K562 (cell line): ENCODE measurements around the gene AFF3. TPM values are rescaled to one million over a fixed set of nuclear protein-coding genes. Genes with fewer than 3 reads are reported as not detected.

Experiments
- ATAC-seq: fragments of 200-7000 bp; cut with Tn5 transposase; 3 replicates; pipeline ENCODE4 v1.9.1; 2020; ENCODE audit warnings: moderate library complexity
- BruUV-seq: library from RNA; stranded (reverse); fragments of 400-500 nt; replicated peaks from 2 replicates; lab custom pipeline; 2021; lab: Mats Ljungman, UMichigan
- CTCF ChIA-PET: fragments of 300-600 bp; formaldehyde crosslinking; extraction: SDS; loops from one replicate; lab custom pipeline; 2021; ENCODE audit warnings: low intra/inter-chr PET ratio; lab: Yijun Ruan, JAX
- POLR2A ChIA-PET: fragments of 300-600, 350-650 bp; sonication (Branson Sonifier 250); formaldehyde crosslinking; extraction: SDS; loops from one replicate; lab custom pipeline; 2021; ENCODE audit warnings: antibody characterized with exemption, inconsistent platforms; lab: Yijun Ruan, JAX
- DNase-seq, 4 experiments: peaks; one replicate each; pipeline versions ENCODE4 v3.0.0 to v3.0.0-alpha.2; 2011 to 2018; ENCODE audit warnings: low spot score in 3 of 4, mixed read lengths in 3 of 4; ENCODE audit errors: extremely low read depth in 1 of 4
- FAIRE-seq: peaks from 2 replicates; lab custom pipeline; 2011; peaks lifted over from hg19 to GRCh38; lab: Jason Lieb, UNC
- H2AFZ ChIP-seq: 2 replicates; pipeline ENCODE4 v1.6.0; 2011; ENCODE audit warnings: low read depth, low read length, control low read depth, inconsistent platforms
- H3K27ac ChIP-seq: fragments of 200-600 bp; 3 replicates; pipeline ENCODE4 v1.8.0; 2011; ENCODE audit warnings: low read depth, mild to moderate bottlenecking, control low read depth, inconsistent platforms, low read length, moderate library complexity, mixed read lengths; ENCODE audit errors: extremely low read depth
- H3K27me3 ChIP-seq, 2 experiments: fragments of 300-600 bp in 1 of 2; 2 replicates in 1 of 2; 3 replicates in 1 of 2; pipeline versions ENCODE4 v1.6.0 to v1.8.0; 2011; ENCODE audit warnings: inconsistent platforms in 2 of 2, low read length in 2 of 2, mild to moderate bottlenecking in 1 of 2, mixed read lengths in 1 of 2, moderate library complexity in 1 of 2; ENCODE audit not compliant: control insufficient read depth in 2 of 2, insufficient read depth in 2 of 2
- H3K36me3 ChIP-seq: fragments of 300-600 bp; 3 replicates; pipeline ENCODE4 v1.8.0; 2011; ENCODE audit warnings: mild to moderate bottlenecking, low read length, inconsistent platforms; ENCODE audit not compliant: control insufficient read depth, insufficient read depth
- H3K4me1 ChIP-seq, 2 experiments: fragments of 200-600 bp in 1 of 2; replicated peaks in 1 of 2; 2 replicates in 1 of 2; 3 replicates in 1 of 2; pipeline versions ENCODE4 v1.5.1 to v1.8.0; 2011; ENCODE audit warnings: inconsistent platforms in 2 of 2, low read length in 2 of 2, mild to moderate bottlenecking in 1 of 2, mixed read lengths in 1 of 2, moderate library complexity in 1 of 2; ENCODE audit not compliant: control insufficient read depth in 2 of 2, insufficient read depth in 2 of 2
- H3K4me2 ChIP-seq: 2 replicates; pipeline ENCODE4 v1.6.1; 2011; ENCODE audit warnings: low read length, control low read depth, inconsistent platforms, mixed read lengths; ENCODE audit not compliant: insufficient read depth
- H3K4me3 ChIP-seq: fragments of 200-600 bp; sonication (generic), shearing (Covaris generic); 2 replicates; pipeline ENCODE4 v1.5.1; 2016; ENCODE audit warnings: control low read depth, inconsistent platforms
- H3K79me2 ChIP-seq: fragments of 200-600 bp; 3 replicates; pipeline ENCODE4 v1.8.0; 2011; ENCODE audit warnings: low read length, inconsistent platforms; ENCODE audit not compliant: control insufficient read depth, insufficient read depth
- H3K9ac ChIP-seq, 2 experiments: 2 replicates each; pipeline versions ENCODE4 v1.6.0 to v1.6.1; 2011; ENCODE audit warnings: low read depth in 2 of 2, low read length in 2 of 2, control low read depth in 1 of 2, inconsistent platforms in 1 of 2, mild to moderate bottlenecking in 1 of 2, mixed read lengths in 1 of 2; ENCODE audit not compliant: insufficient read depth in 1 of 2
- H3K9me1 ChIP-seq: one replicate; pipeline ENCODE4 v1.6.0; 2011; ENCODE audit warnings: inconsistent platforms, mild to moderate bottlenecking, low read length, moderate library complexity; ENCODE audit not compliant: control insufficient read depth, insufficient read depth
- H3K9me3 ChIP-seq: replicated peaks from 2 replicates; pipeline ENCODE4 v1.5.1; 2011; ENCODE audit warnings: low read depth, low read length, inconsistent platforms; ENCODE audit not compliant: control insufficient read depth, insufficient read depth
- H4K20me1 ChIP-seq: replicated peaks from 2 replicates; pipeline ENCODE4 v1.6.1; 2011; ENCODE audit warnings: low read length, inconsistent platforms, mixed read lengths; ENCODE audit not compliant: control insufficient read depth, insufficient read depth
- EGR1 ChIP-seq: fragments of 450-650 bp; conservative IDR thresholded peaks from 2 replicates; pipeline ENCODE4 v1.6.1; 2017; ENCODE audit warnings: mild to moderate bottlenecking
- RUNX1 ChIP-seq: sonication (generic); IDR thresholded peaks from 2 replicates; pipeline ENCODE4 v1.6.1; 2016; ENCODE audit warnings: antibody characterized with exemption, low read depth
- TAF7 ChIP-seq: fragments of 450-650 bp; IDR thresholded peaks from 2 replicates; pipeline ENCODE4 v1.6.1; 2016; ENCODE audit warnings: missing genetic modification characterization, missing compliant biosample characterization
- TBL1XR1 ChIP-seq, 2 experiments: IDR thresholded peaks; 2 replicates each; pipeline ENCODE4 v1.6.1; 2012; ENCODE audit warnings: improper control_type of control experiment in 2 of 2, low read length in 2 of 2, mild to moderate bottlenecking in 1 of 2
- TEAD1 ChIP-seq, 2 experiments: fragments of 450-650 bp in 1 of 2; sonication (generic) in 1 of 2; formaldehyde crosslinking; IDR thresholded peaks; 2 replicates each; pipeline versions ENCODE4 v1.4.0 to v1.8.0; 2020 to 2022; ENCODE audit warnings: mild to moderate bottlenecking in 2 of 2, missing genetic modification reagents in 1 of 2
- ZC3H11A ChIP-seq: IDR thresholded peaks from 2 replicates; pipeline ENCODE4 v1.6.1; 2012; ENCODE audit warnings: low read depth, low read length, improper control_type of control experiment
- ZNF324 ChIP-seq: fragments of 250-450 bp; sonication (Bioruptor Pico); IDR thresholded peaks from 2 replicates; pipeline ENCODE4 v1.4.0; 2020; ENCODE audit warnings: mild to moderate bottlenecking
- WGBS: fragments of 100-300 bp; shearing (Covaris generic); methylation state at CpG from one replicate; pipeline ENCODE4 v1.1.6; 2016; ENCODE audit warnings: low coverage, mixed read lengths; ENCODE audit not compliant: insufficient coverage; ENCODE audit errors: missing lambda C conversion rate; 5-methylcytosine and 5-hydroxymethylcytosine counted together
- in situ Hi-C: fragments of 300-500 bp; cut with MboI; formaldehyde crosslinking; loops from 4 replicates; pipeline ENCODE4 v1.15.0; 2018; ENCODE audit warnings: inconsistent platforms, mixed read lengths
- intact Hi-C: fragments of 100-400 bp; cut with micrococcal nuclease; formaldehyde crosslinking; loops from 2 replicates; pipeline ENCODE4 v1.14.2; 2022
- polyA plus RNA-seq, 8 experiments: library from polyadenylated mRNA; depleted of rRNA in 4 of 8; stranded (reverse) in 5 of 8; unstranded in 3 of 8; fragments of >200 nt; fragmentation: Nextera tagmentation in 2 of 8; fragmentation: Illumina TruSeq in 1 of 8; extraction: Ambion mirVana in 2 of 8; extraction: Trizol in 1 of 8; gene quantifications; 2 replicates each; pipeline versions ENCODE4 v1.2.1 to v1.2.3, GENCODE V29; 2011 to 2014; ENCODE audit warnings: inconsistent platforms in 1 of 8, missing spikeins in 1 of 8
- total RNA-seq, 7 experiments: library from RNA; depleted of rRNA in 6 of 7; stranded (reverse); fragments of >200 nt in 6 of 7; fragmentation: Illumina TruSeq in 2 of 7; extraction: Trizol in 2 of 7; gene quantifications; 2 replicates each; pipeline versions ENCODE4 v1.2.1 to v1.2.3, GENCODE V29; 2011 to 2021; ENCODE audit warnings: low replicate concordance in 1 of 7
- TF ChIP-seq, protein P1 (sequence below), 2 experiments: fragments of 450-650 bp; IDR thresholded peaks; 2 replicates each; pipeline ENCODE4 v1.6.1; 2016
- TF ChIP-seq, protein P2 (sequence below): sonication (generic); formaldehyde crosslinking; IDR thresholded peaks from 2 replicates; pipeline ENCODE4 v1.9.0; 2022; ENCODE audit warnings: mild to moderate bottlenecking, missing genetic modification reagents
- TF ChIP-seq, protein P3 (sequence below), 2 experiments: fragments of 450-650 bp; conservative IDR thresholded peaks; 2 replicates each; pipeline ENCODE4 v1.6.1; 2017; ENCODE audit warnings: mild to moderate bottlenecking in 2 of 2, moderate library complexity in 2 of 2
- TF ChIP-seq, protein P4 (sequence below): sonication (generic); formaldehyde crosslinking; IDR thresholded peaks from 2 replicates; pipeline ENCODE4 v1.8.0; 2022; ENCODE audit warnings: missing genetic modification reagents, mild to moderate bottlenecking, borderline replicate concordance

AFF3 gene
- total and polyA plus RNA-seq, 9 of the 15 experiments (the other 6 are each of a cell fraction or from before 2014, with no cell fraction given): 0.02 to 0.11 TPM; not detected in 7

DNA sequence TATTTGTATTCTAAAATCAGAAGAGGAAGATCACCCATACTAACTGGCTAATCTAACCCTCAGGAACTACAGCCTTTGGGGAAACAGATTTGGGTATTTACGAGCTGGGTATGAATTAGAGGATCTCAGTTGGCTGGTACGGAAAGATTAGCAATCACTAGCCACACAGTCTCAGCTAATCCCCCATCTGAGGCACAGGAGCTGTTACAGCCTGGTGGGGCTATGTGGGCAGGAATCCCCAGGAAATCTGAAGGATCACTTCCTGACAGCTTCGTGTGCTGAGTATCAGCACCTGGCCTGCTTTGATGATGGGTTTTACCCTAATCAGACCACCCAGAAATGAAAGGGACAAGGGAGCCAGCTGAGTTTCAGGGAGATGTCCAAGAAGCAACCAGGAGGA is 206.3 kb downstream of the AFF3 start:
- H3K27ac ChIP-seq: no peak overlapping the region
- H3K4me2 ChIP-seq: no peak overlapping the region
- intact Hi-C loops (no loop called here), in situ Hi-C loops (no loop called here)
- ChIA-PET POLR2A (interaction anchor here (1.0 kb wide), 1 partner anchor 11 kb away, joined by 3 read pairs; no protein-coding TSS in a partner anchor), CTCF (no interaction called here)
- H3K36me3 ChIP-seq: no peaks in the 10 kb centered on the region
- no peaks in the 10 kb centered on the region for H3K4me1 ChIP-seq
- H3K4me3 ChIP-seq: no peak overlapping the region
- H4K20me1 ChIP-seq: no peaks in the 10 kb centered on the region
- H3K79me2 ChIP-seq: no peaks in the 10 kb centered on the region
- no TSS peak for BruUV-seq
- H2AFZ ChIP-seq: no peak overlapping the region
- no peak overlapping the region for H3K9ac ChIP-seq
- no peak for FAIRE-seq
- H3K27me3 ChIP-seq: peaks cover 4% of the 10 kb centered on the region in 2 experiments; a peak in 3 of 5 replicates
- 0% methylated on average over 3 of the region's 3 CpGs for WGBS
- ATAC-seq: no peak
- TF ChIP-seq TAF7 (tag): no peak
- no peak for TF ChIP-seq TEAD1 (CRISPR knock-in tag; IDR thresholded peaks at IDR 0.05)
- TF ChIP-seq, protein P1, sequence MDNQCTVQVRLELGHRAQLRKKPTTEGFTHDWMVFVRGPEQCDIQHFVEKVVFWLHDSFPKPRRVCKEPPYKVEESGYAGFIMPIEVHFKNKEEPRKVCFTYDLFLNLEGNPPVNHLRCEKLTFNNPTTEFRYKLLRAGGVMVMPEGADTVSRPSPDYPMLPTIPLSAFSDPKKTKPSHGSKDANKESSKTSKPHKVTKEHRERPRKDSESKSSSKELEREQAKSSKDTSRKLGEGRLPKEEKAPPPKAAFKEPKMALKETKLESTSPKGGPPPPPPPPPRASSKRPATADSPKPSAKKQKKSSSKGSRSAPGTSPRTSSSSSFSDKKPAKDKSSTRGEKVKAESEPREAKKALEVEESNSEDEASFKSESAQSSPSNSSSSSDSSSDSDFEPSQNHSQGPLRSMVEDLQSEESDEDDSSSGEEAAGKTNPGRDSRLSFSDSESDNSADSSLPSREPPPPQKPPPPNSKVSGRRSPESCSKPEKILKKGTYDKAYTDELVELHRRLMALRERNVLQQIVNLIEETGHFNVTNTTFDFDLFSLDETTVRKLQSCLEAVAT (IDR thresholded peaks at IDR 0.05): no peak
- TF ChIP-seq, protein P2, sequence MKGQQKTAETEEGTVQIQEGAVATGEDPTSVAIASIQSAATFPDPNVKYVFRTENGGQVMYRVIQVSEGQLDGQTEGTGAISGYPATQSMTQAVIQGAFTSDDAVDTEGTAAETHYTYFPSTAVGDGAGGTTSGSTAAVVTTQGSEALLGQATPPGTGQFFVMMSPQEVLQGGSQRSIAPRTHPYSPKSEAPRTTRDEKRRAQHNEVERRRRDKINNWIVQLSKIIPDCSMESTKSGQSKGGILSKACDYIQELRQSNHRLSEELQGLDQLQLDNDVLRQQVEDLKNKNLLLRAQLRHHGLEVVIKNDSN (CRISPR knock-in tag): no peak
- TF ChIP-seq EGR1: no peak
- TF ChIP-seq, protein P3, sequence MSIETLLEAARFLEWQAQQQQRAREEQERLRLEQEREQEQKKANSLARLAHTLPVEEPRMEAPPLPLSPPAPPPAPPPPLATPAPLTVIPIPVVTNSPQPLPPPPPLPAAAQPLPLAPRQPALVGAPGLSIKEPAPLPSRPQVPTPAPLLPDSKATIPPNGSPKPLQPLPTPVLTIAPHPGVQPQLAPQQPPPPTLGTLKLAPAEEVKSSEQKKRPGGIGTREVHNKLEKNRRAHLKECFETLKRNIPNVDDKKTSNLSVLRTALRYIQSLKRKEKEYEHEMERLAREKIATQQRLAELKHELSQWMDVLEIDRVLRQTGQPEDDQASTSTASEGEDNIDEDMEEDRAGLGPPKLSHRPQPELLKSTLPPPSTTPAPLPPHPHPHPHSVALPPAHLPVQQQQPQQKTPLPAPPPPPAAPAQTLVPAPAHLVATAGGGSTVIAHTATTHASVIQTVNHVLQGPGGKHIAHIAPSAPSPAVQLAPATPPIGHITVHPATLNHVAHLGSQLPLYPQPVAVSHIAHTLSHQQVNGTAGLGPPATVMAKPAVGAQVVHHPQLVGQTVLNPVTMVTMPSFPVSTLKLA (conservative IDR thresholded peaks at IDR 0.05): no peak
- TF ChIP-seq RUNX1: no peak
- TF ChIP-seq, protein P4, sequence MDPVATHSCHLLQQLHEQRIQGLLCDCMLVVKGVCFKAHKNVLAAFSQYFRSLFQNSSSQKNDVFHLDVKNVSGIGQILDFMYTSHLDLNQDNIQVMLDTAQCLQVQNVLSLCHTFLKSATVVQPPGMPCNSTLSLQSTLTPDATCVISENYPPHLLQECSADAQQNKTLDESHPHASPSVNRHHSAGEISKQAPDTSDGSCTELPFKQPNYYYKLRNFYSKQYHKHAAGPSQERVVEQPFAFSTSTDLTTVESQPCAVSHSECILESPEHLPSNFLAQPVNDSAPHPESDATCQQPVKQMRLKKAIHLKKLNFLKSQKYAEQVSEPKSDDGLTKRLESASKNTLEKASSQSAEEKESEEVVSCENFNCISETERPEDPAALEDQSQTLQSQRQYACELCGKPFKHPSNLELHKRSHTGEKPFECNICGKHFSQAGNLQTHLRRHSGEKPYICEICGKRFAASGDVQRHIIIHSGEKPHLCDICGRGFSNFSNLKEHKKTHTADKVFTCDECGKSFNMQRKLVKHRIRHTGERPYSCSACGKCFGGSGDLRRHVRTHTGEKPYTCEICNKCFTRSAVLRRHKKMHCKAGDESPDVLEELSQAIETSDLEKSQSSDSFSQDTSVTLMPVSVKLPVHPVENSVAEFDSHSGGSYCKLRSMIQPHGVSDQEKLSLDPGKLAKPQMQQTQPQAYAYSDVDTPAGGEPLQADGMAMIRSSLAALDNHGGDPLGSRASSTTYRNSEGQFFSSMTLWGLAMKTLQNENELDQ: no peak
- no peak for TF ChIP-seq ZC3H11A
- TF ChIP-seq TBL1XR1 (IDR thresholded peaks at IDR 0.05; ENCODE audit: low read length in 2 of 2): no peak
- no peak for TF ChIP-seq ZNF324 (CRISPR knock-in tag)
- H3K9me1 ChIP-seq: no peaks in the 10 kb centered on the region
- no peaks in the 10 kb centered on the region for H3K9me3 ChIP-seq
- DNase-seq: no peak
